HS-5 (cell line): ENCODE results near the gene ZMYM3.
"Not testable (repeated sequence)": the region's sequence is repeated elsewhere in the genome, so short reads cannot be mapped to it uniquely, and the experiment has no call there.

ENCODE experiments used
- DNase-seq: peaks from one replicate; pipeline ENCODE4 v3.0.0-alpha.2; 2012; ENCODE audit warnings: low read depth

The ZMYM3 gene

DNA sequence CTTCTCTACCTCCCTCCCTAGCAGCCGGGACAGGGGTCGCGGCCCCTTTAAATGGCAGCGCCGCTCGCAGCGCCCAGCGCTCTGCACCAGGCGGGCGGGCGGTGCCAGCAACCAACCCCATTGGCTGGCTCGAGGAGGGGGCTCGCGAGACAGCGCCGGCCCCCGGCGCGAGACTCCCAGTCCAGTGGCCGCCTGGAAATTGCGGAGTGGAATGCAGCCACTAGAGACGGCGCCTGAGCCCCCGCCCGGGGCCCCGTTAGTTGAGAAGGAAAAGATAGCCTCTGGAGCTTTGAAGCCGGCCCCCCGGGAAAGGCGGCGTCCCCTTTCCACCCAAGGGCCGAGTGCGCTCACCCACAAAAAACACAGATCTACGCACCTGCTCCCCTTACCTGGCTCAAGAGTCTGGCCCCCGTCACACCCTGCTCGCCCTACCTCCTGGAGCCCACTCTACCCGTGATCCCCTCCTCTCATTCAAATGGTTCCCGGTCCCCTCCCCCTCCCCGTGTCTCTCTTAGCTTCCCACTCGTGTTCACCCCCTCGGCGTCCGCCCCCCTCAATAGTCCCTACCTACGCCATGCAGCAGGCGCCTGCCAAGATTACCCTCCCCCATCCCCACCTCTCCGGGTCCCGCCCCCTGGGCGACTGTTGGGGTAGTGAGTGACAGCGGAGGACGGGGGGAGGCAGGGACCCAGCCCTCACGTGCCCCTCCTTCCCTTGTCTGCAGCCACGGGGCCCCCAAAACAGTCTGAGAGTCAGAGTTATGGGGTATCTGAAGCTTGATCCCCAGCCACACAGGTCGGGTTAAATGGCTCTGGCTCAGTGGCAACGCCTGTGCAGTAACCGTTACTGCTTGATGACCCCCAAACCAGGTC lies at the start of gene ZMYM3:
TSS of gene ZMYM3 (minus strand) at position 49 of the 872 bp plus-strand sequence. CDS start 885 bp downstream, outside the sequence.
- DNase-seq = no peak

DNA sequence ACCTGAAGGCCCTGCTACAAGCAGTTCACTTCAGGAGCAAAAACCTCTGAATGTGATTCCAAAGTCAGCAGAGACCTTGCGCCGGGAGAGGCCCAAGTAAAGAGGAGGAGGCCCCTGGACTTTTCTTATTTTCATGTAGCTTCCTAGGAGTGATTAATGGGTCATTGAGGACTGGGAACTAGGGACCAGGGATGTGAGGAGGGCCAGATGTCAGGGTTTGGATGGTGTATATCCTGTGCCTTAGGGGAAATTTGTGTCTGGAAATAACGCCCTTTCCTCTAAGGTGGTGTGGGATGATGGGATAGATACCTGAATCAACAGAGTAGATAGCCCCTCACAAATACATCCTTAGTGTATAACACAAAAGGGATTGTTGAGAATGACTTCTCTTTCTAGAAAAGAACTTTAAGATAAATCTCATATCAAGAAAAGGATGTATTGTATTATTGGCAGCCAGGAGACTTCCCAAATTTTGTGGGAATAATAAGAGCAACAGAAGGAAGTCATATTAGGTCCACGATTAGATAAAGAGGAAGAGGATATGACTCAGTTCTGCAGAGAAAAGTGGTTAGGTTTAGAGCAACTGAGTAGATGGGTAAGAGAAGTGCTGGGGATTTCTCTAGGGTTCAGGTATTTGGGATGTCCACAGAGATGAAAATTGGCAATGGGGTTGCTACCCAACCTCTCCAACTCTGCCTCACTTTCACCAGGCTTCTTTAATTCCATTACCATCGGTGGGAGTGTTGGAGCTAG lies 48.7 kb upstream of the ZMYM3 start:
- DNase-seq = no peak

DNA sequence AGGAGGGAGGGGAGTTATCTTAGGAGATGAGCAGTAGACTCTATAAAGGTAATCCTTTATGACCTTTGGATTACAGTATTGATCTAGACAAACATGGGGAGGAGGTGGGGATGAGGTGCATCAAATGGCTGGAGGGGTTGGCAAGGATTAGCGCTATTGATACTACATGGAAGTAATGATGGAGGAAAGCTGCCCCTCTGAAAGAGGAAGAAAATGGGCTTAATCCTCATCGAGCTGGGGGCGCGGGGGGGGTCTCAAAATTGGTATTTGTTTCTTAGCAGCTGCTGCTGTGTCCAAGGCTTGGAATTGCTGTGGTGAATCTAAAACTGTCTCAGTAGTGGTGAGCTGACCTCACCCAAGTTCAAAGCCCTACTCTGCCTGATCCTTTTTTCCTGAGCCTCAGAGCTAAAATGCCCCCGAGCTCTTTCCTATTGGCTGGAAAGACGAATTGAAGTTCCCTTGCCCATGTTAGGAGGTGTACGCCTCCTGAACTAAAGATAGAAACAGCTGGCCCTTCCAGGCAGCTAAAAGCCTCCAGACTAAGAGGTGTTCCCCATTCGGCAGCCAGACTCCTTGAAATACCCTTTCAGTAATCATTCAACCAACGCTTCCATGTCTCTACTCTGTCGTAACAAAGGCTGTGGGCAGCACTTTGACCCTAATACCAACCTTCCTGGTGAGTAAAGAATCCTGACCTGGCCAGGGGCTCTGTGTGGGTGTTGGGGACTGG lies 47.4 kb upstream of the ZMYM3 start, which contains the start of gene ITGB1BP2:
TSS of gene ITGB1BP2 (plus strand) at position 556 of the 730 bp plus-strand sequence. CDS start at position 613, 57 bp downstream.
- DNase-seq = no peak

DNA sequence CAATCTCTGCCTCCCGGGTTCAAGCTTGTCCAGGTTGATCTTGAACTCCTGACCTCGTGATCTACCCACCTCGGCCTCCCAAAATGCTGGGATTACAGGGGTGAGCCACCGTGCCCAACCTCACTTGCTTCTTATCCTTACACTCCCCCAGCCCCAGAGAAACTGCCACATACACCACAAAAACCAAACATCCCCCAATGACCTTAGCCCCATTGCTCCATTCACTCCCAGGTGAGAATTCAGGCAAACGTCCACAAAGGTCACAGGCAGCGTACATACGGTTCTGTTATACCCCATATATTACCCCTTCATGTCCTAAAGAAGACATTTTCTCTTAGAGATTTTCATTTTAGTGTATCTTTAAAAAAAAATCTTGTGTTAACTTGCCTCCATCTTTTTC lies 46.6 kb upstream of the ZMYM3 start:
- DNase-seq = not testable (repeated sequence)

DNA sequence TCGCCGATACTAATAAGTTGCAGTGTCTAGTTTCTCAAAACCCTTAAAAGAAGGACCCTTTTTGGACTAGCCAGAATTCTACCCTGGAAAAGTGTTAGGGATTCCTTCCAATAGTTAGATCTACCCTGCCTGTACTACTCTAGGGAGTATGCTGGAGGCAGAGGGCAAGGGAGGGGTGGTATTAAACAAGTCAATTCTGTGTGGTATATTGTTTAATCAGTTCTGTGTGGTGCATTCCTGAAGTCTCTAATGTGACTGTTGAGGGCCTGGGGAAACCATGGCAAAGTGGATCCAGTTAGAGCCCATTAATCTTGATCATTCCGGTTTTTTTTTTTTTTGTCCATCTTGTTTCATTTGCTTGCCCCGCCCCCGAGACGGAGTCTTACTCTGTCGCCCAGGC lies 46.1 kb upstream of the ZMYM3 start:
- not testable (repeated sequence) for DNase-seq

DNA sequence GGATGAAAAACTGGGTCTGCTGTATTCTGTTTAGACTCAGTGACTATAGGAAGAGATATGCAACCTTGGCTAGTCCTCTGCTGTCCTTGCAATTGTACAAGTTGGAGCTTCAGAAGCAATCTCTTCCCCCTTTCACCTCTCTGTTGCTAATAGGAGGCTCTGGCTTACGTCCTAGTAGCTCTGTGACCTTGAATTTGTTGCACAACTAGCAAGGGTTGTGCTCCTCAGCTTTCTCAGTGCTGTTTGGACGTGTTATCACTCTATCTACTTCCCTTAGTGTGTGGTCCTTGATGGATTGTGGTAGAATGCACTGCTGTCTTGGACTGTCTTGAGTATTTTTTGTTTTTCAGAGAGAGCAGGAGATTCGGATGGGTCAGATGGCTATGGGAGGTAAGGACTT lies 44.2 kb upstream of the ZMYM3 start:
- no peak for DNase-seq

DNA sequence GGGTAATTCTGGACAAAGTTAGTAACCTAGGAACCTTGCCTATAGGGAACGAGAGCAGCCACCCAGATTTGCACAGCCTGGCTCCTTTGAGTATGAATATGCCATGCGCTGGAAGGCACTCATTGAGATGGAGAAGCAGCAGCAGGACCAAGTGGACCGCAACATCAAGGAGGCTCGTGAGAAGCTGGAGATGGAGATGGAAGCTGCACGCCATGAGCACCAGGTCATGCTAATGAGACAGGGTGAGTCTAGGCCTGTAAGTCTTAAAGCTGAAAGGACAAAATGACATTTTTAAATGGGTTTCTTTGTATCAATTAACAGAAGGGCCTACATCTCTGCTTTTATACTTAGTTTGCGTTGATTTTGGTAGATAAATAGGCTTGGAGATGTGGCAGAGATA lies 42.9 kb upstream of the ZMYM3 start:
- DNase-seq = no peak

DNA sequence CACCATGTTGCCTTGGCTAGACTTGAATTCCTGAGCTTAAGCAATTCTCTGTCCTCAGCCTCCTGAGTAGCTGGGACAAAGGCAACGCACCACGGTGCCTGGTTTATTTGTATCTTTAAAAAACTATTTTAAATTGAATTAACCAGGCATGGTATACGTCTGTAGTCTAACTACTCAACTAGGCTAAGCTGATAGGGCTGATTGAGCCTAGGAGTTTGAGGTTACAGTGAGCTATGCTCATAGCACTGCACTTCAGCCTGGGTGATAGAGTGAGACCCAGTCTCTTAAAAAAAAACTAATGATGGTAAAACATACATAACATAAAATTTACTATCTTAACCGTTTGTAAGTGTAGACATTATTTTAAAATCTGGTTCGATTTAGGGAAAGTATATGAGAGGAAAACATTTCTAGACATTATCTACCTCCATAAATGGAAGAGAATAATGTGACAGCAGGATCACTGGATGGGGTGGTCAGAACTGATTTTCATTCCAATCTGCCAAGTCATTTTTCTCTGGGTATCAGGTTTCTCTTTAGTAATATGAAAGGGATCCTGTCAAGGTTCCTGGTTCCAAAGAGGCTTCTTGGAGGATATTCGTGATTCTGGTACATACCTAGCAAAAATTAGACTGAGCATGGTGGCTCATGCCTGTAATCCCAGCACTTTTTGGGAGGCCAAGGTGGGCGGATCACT lies 38.9 kb upstream of the ZMYM3 start:
- peak; percentile 16 for DNase-seq

DNA sequence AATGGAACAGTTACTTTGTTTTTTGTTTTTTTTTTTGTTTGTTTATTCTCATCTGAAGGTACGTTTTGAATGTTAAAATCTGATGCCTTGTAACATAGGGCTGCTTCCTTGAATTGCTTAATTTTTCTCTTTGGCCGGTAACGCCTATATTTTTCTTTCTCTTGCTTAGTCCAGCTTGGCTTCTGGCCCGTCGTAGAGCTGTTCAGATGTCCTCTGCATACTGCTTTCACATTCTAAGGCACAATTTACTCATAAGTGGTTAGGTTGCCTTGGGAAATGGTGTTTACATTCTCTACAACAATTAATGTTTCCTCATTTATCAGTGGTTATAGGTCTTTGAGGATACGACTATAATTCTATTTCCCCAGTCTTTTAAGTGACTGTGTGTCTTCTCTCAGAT lies 37.4 kb upstream of the ZMYM3 start:
- no peak for DNase-seq

DNA sequence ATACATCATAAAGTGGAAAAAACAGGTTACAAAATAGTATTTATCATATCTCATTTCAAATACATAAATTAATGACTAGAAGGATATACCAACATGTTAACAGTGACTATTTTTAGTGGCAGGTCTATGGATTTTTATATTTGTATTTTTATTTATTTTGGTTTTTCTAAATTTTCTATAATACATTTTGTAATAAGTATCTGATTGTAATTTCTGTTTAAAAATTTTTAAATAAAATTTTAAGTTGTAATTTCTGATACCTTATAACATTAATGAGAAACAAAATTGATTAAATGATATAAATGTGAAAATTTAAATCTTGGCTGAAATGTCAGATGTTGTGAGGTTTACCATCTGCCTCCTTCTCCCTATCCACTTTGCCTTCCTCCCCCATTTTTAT lies 32.0 kb upstream of the ZMYM3 start:
- no peak for DNase-seq

DNA sequence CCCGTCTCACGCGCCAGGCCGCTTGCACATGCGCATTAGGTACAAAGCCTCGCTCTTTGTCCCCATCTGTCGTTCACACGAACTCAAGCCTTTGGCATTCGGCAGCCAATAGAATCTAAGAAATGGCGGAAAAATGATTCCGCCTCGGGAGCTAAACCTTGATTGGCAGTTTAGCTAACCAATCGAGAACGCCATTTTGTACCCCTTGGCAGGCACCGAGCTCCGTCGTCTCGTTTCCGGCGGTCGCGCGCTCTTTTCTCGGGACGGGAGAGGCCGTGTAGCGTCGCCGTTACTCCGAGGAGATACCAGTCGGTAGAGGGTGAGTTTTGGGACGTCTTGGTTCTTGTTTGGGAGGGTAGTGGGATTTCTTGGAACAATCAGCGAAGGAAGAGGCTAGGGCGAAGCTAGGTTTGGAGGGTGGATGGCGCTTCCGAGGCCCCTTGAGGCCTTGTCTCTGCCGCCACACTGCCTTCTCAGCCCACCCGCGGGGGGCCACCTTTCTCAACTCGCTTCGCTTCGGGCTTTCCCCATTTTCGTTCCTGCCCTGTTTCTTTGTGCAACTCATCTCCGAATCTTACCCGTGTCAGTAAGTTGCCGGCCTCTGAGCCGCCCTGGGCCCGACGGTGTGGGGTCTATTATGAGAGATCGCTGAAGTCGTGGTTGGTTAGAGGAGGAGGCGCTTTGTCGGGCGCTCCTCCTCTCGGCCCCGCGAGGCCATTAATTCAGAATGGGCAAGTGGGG lies 29.6 kb upstream of the ZMYM3 start, which contains the start of gene NONO:
TSS of gene NONO (plus strand) at position 233 of the 741 bp plus-strand sequence. CDS start 7,003 bp downstream, outside the sequence.
- peak; percentile 94 for DNase-seq

DNA sequence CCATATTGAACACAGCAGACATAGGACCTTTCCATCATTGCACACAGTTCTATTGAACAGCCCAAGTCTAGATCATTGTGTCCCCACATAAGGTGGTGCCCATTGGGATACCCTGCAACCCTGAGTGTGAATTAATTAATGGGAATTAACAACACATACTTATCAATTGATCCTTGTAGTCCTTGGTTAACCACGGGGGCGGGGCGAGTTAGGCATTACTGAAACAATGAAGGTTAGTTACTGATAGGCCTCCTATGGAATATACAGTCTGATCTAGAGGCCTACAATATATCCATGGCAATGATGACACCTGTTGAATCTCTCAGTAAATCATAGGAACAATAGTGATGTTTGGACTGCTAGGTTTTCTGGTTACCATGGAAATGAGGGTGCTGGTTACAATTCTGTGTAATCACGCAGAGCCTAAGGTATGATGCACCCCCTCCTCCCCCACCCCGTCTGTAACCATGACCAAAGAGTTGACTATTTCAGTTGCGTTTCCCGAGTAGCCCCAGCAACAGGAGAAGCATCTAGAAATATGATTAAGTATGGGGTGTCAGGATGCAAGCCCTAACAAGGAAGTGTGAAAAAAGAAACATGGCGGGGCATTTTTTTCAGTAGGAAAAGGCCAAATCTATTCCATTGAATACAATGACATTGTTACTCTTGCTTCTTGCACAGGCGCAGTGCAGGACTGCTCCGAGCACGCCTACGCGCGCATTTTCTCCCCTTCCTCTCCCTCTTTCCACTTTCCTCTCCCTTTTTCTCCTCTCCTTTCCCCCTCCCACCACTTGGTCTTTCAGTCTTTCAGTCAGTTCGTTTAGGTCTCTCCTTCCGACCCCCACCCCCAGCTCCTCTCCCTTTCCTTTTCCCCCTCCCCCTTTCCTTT lies 28.8 kb upstream of the ZMYM3 start:
- no peak for DNase-seq

DNA sequence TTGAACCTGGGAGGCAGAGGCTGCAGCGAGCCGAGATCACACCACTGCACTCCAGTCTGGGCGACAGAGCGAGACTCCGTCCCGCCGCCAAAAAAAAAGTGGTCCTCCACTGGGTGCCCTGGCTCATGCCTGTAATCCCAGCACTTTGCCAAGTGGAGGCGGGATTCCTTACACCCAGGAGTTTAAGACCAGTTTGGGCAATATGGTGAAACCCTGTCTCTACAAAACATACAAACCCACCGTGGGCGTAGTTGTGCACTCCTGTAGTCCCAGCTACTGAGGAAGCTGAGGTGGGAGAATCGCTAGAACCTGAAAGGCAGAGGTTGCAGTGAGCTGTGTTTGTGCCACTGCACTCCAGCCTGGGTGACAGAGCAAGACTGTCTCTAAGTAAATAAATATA lies 27.4 kb upstream of the ZMYM3 start:
- DNase-seq = not testable (repeated sequence)

DNA sequence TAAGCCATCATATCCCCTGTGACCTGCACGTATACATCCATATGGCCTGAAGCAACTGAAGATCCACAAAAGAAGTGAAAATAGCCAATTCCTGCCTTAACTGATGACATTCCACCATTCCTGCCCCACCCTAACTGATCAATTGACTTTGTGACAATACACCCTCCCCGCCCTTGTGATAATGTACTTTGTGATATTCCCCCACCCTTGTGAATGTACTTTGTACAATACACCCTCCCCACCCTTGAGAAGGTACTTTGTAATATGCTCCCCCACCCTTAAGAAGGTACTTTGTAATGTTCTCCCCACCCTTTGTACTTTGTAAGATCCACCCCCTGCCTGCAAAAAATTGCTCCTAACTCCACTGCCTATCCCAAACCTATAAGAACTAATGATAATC lies 18.4 kb upstream of the ZMYM3 start:
- DNase-seq = not testable (repeated sequence)

DNA sequence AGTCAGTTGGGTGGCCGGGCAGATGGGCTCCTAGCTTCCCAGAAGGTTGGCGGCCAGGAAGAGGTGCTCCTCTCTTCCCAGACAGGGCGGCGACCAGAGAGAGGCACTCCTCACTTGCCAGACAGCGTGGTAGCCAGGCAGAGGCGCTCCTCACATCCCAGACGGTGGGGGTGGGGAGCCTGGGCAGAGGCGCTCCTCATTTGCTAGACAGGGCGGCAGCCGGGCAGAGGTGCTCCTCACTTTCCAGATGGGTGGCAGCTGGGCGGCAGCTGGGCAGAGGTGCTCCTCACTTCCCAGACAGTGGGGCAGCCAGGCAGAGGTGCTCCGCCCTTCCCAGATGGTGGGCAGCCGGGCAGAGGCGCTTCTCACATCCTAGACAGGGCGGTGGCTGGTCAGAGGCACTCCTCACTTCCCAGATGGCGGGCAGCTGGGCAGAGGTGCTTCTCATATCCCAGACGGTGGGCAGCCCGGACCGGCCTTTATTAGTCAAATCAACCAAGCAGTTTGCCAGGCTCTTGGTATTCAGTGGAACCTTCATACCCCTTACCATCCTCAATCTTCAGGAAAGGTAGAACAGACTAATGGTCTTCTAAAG lies 16.0 kb upstream of the ZMYM3 start:
- no peak for DNase-seq

DNA sequence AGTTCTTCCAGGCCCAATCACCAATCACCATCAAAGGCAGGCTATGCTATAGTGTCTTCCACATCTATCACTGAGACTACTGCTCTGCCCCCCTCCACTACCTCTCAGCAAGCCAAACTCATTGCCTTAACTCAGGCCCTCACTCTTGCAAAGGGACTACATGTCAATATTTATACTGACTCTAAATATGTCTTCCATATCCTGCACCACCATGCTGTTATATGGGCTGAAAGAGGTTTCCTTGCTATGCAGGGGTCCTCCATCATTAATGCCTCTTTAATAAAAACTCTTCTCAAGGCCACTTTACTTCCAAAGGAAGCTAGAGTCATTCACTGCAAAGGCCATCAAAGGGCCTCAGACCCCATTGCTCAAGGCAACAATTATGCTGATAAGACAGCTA lies 14.7 kb upstream of the ZMYM3 start:
- DNase-seq = not testable (repeated sequence)

DNA sequence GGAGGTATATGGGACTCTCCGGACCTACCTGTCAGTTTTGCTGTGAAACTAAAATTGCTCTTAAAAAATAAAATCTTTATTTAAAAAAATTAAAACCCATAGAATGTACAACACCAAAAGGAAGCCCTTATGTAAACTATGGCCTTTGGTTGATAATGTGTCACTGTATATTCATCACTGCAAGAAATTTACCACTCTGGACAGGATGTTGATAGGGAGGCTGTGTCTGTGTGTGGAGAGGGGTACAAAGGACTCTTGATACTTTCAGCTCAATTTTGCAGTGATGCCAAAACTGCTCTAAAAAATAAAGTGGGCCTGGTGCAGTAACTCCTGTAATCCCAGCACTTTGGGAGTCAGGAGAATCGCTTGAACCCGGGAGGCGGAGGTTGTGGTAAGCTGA lies 2.9 kb upstream of the ZMYM3 start:
- DNase-seq = no peak

DNA sequence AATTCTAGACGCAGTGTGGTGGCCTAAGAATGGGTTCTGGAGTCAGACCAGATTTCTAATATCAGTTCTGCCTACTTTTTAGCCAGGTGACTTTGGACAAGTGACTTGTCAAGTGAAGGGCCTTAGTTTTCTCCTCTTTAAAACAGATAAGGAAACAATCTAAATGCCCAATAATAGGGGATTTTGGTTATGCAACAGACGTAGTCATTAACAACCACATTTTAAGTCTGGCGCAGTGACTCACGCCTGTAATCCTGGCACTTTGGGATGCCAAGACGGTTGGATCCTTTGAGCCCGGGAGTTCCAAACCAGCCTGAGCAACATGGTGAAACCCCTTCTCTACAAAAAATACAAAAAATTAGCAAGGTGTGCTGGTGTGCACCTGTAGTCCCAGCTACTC lies 2.1 kb upstream of the ZMYM3 start:
- DNase-seq = no peak
